Thoracic aorta (tissue), 2 donors: ENCODE results near the gene SLC52A3. TPM values are rescaled to one million over a fixed set of nuclear protein-coding genes. Genes with fewer than 3 reads are reported as not detected.

ENCODE experiments used
- ATAC-seq: fragments of 150-250 bp; one replicate; pipeline ENCODE4 v1.8.0; 2017; ENCODE audit warnings: low read depth; ENCODE audit not compliant: insufficient number of reproducible peaks, low FRiP score
- DNase-seq: peaks from one replicate; pipeline ENCODE4 v3.0.0-alpha.2; 2020; ENCODE audit warnings: low spot score
- H3K27ac ChIP-seq, 2 donors: fragments of 200-600 bp; sonication (generic); 1 replicate in 1 of 2; 2 replicates in 1 of 2; pipeline ENCODE4 v1.5.1; 2016; ENCODE audit warnings: mild to moderate bottlenecking in 2 of 2, moderate library complexity in 2 of 2
- H3K27me3 ChIP-seq: fragments of 200-600 bp; sonication (generic); replicated peaks from 2 replicates; pipeline ENCODE4 v1.6.0; 2016; ENCODE audit warnings: mild to moderate bottlenecking; ENCODE audit not compliant: insufficient read depth
- H3K36me3 ChIP-seq: fragments of 200-600 bp; sonication (generic); one replicate; pipeline ENCODE4 v1.5.1; 2016
- H3K4me1 ChIP-seq, 2 donors: fragments of 200-600 bp; sonication (generic); 1 replicate in 1 of 2; 2 replicates in 1 of 2; pipeline versions ENCODE4 v1.5.1 to v1.6.0; 2016; ENCODE audit warnings: low read depth in 2 of 2, mild to moderate bottlenecking in 1 of 2; ENCODE audit not compliant: control insufficient read depth in 1 of 2
- H3K4me3 ChIP-seq: fragments of 200-600 bp; sonication (generic); 2 replicates; pipeline ENCODE4 v1.5.1; 2016; ENCODE audit warnings: mild to moderate bottlenecking
- H3K9me3 ChIP-seq: fragments of 200-600 bp; sonication (generic); 2 replicates; pipeline ENCODE4 v1.5.1; 2016
- total RNA-seq, 2 donors: library from RNA; depleted of rRNA; stranded (reverse); fragments of >200 nt; gene quantifications; one replicate each; pipeline versions ENCODE4 v1.1.0 to v1.2.3, GENCODE V29; 2016
- TF ChIP-seq, protein P1 (sequence below): fragments of 200-600 bp; sonication (generic); IDR thresholded peaks from one replicate; pipeline ENCODE4 v1.5.1; 2019; ENCODE audit warnings: antibody characterized with exemption

SLC52A3 gene
- total RNA-seq, 2 donors from 2014 or later = 0.54 to 1.5 TPM

- no peak for DNase-seq
- no peaks in the 10 kb centered on the region for H3K4me1 ChIP-seq
- H3K27me3 ChIP-seq = no peaks in the 10 kb centered on the region
- TF ChIP-seq, protein P1, sequence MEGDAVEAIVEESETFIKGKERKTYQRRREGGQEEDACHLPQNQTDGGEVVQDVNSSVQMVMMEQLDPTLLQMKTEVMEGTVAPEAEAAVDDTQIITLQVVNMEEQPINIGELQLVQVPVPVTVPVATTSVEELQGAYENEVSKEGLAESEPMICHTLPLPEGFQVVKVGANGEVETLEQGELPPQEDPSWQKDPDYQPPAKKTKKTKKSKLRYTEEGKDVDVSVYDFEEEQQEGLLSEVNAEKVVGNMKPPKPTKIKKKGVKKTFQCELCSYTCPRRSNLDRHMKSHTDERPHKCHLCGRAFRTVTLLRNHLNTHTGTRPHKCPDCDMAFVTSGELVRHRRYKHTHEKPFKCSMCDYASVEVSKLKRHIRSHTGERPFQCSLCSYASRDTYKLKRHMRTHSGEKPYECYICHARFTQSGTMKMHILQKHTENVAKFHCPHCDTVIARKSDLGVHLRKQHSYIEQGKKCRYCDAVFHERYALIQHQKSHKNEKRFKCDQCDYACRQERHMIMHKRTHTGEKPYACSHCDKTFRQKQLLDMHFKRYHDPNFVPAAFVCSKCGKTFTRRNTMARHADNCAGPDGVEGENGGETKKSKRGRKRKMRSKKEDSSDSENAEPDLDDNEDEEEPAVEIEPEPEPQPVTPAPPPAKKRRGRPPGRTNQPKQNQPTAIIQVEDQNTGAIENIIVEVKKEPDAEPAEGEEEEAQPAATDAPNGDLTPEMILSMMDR = no peak
- no peak for ATAC-seq
- H3K27ac ChIP-seq = no peak overlapping the region
- H3K9me3 ChIP-seq = no peaks in the 10 kb centered on the region
- no peaks in the 10 kb centered on the region for H3K36me3 ChIP-seq
- H3K4me3 ChIP-seq = no peak overlapping the region
These were observed 1.4 kb downstream of the SLC52A3 start for GRCh38 chr20:766906-767305.

- H3K36me3 ChIP-seq = no peaks in the 10 kb centered on the region
- H3K27ac ChIP-seq = no peak overlapping the region
- ATAC-seq = no peak
- no peak overlapping the region for H3K4me3 ChIP-seq
- no peaks in the 10 kb centered on the region for H3K9me3 ChIP-seq
- DNase-seq = no peak
- TF ChIP-seq, protein P1 = no peak
- no peaks in the 10 kb centered on the region for H3K4me1 ChIP-seq
- no peaks in the 10 kb centered on the region for H3K27me3 ChIP-seq
These were observed 4.0 kb downstream of the SLC52A3 start for GRCh38 chr20:764255-764654.

- no peaks in the 10 kb centered on the region for H3K4me1 ChIP-seq
- no peak for ATAC-seq
- no peak for DNase-seq
- no peak overlapping the region for H3K27ac ChIP-seq
- H3K36me3 ChIP-seq = no peaks in the 10 kb centered on the region
- H3K9me3 ChIP-seq = no peaks in the 10 kb centered on the region
- H3K27me3 ChIP-seq = no peaks in the 10 kb centered on the region
- no peak overlapping the region for H3K4me3 ChIP-seq
- TF ChIP-seq, protein P1 = no peak
These were observed 6.6 kb downstream of the SLC52A3 start for GRCh38 chr20:761418-762381.

DNA sequence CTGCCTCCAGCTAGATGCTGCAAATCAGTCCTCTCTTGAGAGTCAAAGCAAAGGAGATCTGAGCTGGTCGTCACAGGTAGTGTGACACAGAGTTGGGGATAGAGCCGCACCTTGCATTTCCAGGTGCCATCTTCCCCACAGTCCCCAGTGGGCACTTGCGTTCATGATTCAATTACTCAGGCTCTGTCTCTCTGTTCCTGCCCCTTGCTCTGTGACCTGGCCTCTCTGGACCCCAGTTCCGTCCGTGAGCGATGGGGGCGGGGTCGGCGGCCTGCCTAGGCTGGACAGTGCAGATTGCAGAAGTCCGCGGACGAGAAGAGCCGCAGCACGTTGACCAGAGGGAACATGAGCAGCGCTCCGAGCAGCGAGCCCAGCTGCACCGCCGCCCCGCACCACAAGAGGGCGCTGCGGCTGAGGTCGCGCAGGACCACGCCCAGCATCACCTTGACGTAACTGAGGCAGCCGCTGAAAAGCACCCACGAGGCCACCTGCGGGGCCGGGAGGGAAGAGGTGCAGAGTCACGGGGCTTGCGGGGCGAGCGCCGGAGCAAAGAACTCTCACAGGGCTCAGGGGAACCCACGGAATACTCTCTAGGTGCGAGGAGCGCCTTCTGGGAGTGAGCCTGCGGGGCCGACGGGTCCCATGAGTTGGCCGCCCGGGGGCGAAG lies 7.4 kb downstream of the SLC52A3 start:
- H3K36me3 ChIP-seq = no peaks in the 10 kb centered on the region
- H3K27me3 ChIP-seq = no peaks in the 10 kb centered on the region
- H3K27ac ChIP-seq = no peak overlapping the region
- TF ChIP-seq, protein P1 = peak; percentile 34
- no peak for DNase-seq
- no peaks in the 10 kb centered on the region for H3K9me3 ChIP-seq
- no peak overlapping the region for H3K4me3 ChIP-seq
- no peaks in the 10 kb centered on the region for H3K4me1 ChIP-seq
- no peak for ATAC-seq

GRCh38 chr20:757506-757905 lies 10.8 kb downstream of the SLC52A3 start:
- Histone ChIP-seq H3K4me3 (no peak overlapping the region), H3K9me3 (no peaks in the 10 kb centered on the region), H3K4me1 (no peaks in the 10 kb centered on the region), H3K27ac (no peak overlapping the region), H3K36me3 (no peaks in the 10 kb centered on the region), H3K27me3 (no peaks in the 10 kb centered on the region)
- DNase-seq (no peak), ATAC-seq (no peak)
- TF ChIP-seq, protein P1 = no peak
